Fibroblast of skin of back (primary cell): Measurements from ENCODE around the gene IQSEC2.

Source experiments
- DNase-seq: peaks from one replicate; pipeline ENCODE4 v3.0.0-alpha.2; 2013

The IQSEC2 gene

DNA sequence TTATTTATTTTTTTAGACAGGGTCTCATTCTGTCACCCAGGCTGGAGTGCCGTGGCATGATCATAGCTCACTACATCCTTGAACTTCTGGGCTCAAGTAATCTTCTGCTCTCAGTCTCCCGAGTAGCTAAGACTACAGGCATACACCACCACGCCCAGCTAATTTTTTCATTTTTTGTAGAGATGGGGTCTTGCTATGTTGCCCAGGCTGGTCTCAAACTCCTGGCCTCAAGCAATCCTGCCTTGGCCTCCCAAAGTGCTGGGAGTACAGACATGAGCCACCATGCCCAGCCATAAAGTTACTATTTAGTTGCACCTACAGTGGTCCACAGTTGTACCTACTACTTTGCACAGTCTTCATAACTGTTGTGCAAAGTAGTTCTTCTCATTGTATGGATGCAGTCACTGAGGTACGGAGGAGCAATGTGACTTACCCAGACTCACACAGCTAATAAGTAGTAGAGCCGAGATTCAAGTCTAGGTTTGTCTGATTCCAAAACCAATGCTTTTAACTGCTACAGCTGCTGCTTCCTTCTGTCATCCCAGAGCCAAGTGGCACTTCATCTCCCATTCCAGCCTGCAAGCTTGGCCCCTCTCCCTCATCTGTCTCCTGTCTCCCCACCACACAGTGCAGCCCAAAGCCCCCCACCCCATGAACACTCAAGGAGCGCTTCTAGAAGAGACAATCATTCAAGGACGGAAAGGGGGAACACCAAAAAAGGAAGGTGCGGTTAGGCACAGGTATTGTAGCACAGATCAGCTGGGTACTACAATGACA, 24.0 kb upstream of the IQSEC2 start:
- no peak for DNase-seq

DNA sequence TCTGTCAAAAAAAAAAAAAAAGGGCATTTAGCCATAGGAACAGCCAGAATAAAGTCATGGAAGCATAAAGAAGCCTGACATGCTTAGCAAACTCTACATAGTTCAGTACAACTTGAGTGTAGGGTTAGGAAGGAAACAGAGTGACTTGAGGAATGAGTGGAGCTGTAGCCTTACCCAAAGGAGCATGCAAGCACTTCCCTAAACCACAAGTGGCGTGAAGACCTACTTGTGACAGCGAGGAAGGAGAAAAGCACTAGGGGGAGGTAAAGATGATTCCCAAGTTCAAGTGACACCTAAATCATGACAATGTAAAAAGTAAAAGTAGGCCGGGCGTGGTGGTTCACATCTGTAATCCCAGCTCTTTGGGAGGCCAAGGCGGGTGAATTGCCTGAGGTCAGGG, 21.8 kb upstream of the IQSEC2 start:
- no peak for DNase-seq

DNA sequence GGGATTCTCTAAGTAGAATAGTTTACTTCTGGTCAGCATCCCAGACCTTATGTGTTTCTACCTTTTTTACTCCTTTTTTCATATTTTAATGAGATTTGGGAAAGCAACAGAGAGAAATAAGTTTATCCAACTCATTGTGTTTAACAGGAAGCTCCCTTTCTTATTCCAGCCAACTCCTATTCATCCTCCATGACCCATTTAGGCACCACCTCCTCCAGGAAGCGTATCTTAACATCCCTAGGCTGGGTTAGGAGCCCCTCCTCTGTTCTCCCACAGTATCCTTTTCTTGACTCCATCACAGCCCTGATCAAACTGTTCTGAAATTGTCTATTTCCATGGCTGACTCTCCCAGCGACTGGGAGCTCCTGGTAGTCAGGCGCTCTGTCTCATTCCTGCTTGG, 18.8 kb upstream of the IQSEC2 start:
- DNase-seq: no peak

DNA sequence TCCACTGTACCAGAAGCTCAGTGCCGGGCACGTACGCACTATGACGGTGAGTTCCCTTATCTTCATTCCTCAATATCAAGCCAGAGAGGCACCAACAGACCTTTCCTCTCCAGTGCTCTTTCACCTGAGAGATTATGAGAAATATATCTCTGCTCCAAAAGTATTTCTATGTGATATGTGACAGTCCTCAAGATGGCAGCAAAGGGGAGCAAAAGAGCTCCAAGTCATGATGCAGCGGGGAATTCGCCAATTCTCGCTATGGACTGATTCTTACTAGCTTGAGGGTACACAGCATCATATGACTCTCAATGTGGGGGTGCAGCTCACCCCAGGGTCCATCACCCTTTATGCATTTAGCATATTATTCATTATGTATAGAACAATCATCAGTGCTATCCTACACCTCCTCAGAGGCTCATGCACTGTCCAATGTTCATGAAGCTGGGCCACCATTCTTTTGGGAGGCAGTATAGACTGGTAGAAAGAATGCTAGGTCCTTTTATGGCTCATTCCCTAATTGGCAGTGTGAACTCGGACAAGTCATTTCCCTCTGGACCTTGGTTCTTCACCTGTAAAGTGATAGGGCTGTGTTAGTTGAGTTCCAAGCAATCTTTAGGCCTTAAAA, 12.8 kb upstream of the IQSEC2 start:
- no peak for DNase-seq

DNA sequence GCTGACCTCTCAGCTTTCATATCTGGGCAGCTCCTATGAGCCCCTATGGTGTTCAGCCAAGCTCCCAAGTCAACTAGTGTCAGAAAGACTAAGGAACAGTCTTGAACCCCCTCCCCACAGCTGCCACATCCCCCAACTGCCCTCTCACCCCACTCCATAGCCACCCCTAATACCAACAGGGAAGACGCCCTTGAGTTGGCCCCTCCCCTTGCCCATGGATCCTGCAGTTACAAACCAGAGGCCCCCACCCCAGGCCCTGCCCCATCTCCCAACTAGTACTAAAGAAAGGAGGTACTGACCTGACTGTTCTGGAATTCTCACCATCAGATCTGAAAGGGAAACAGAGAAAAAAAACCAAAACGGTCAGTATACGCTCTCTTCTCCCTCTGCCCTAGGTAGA, 10.2 kb upstream of the IQSEC2 start:
- DNase-seq: no peak

DNA sequence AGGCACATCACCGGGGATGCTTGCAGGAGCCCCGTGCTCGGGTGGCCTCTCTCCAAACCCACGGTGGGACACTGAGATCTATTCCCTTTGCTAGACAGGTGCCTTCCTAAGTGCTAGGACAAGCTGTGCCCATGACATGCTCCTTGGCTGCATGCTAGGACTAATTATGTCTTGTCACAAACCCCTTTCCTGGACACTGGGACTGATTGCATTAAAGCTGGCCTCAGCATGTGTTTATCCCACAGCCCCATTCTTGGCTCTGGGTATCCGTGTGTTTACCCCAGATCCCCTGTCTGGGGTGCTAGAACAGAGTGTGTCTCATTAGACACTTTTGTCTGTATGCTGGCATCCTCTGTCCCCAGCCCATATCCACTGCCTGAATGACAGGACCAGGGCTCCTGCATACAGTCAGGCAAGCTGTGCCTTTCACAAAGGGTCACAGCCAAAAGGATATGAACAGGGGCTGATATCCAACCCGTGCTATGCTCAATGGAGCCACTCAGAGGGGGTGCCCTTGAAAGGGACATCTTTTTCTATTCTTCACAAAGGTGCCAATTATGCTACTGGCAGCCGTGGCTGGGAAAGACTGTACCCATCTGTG, 9.2 kb upstream of the IQSEC2 start:
- no peak for DNase-seq

DNA sequence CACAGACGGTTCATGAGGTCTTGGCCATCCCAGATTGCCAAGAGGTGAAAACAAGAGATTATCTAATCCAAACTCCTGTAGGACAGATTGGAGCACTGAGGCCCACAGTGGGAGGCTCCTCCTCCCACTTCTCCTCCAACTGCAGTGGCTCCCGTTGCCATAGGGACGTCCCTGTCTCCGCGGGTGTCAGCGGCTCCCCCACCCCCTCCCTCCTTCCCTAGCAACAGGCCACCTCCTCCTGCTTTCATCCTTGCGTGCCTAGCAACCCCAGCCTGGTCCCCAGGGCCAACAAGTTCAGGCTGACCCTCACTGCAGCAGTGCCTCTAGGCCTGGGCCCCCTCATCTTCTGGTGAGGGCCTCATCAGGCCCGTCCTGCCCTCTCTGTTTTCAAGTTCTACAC, 6.8 kb upstream of the IQSEC2 start:
- peak; percentile 25 for DNase-seq

DNA sequence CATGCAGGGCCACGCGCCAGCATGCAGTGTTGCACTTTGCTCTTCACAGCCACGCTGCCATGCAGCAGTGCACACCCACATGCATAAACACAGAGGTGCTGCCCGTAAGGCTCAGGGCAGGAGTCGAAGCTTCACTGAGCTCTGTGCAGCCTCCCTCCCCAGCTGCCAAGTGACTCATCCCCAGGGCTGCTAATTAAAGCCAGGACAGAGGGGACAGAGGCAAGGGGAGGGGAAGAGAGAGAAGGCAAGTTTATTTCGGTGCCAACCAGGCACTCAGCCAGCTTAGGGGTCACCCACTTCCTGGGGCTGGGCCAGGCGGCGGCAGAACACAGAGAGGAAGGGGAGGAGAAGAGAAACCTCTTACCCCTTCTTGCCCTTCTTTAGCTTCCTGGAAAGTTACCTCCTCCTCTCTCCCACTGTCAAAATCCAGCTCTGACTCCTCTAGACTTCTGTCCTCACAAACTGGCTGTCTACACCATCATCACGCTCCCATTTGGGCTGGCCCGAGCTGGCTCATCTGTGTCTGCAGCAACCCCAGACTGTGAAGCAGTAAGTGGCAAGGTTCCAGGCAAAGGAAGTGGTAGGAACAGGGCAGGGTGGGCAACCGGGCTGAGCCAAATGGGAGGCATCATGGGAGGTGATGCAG, 6.2 kb upstream of the IQSEC2 start:
- DNase-seq: peak; percentile 80

DNA sequence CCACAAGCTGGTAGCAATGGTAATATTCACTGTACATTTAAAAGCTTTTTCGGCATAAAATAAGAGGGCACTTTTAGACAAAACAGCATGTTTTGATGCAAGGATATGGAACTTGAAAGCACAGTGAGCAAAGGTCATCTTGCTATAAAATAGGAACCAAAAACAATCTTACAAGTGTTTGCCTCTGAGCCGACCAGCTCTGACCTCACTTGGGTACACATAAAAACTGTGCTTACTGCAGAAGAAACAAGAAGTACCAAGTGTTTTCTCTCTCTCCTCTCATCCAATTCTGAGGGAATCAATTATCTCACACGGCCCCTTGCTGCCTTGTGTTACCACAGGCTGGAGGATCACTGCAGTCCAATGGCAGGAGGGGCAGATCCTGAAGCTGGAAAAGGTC, 4.8 kb upstream of the IQSEC2 start:
- DNase-seq: no peak

DNA sequence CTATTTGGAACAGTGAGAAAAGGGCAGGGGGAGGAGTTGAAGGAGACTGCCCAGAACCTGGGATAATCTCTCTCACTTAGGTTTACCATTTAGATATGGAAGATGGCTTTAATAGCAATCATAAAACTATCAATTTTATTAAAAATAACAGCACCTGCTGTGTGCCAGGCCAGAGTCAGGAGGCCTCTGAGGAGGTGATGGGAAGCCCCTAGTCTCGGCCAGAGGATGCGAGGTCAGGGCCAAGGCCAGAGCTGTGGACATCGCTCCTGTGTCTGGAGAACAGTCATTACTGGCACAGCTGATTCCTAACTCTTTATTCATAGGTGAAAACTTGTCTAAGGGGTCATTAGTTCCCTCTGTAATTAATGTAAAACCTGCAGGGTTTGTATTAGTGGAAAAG, 4.2 kb upstream of the IQSEC2 start:
- DNase-seq: no peak

DNA sequence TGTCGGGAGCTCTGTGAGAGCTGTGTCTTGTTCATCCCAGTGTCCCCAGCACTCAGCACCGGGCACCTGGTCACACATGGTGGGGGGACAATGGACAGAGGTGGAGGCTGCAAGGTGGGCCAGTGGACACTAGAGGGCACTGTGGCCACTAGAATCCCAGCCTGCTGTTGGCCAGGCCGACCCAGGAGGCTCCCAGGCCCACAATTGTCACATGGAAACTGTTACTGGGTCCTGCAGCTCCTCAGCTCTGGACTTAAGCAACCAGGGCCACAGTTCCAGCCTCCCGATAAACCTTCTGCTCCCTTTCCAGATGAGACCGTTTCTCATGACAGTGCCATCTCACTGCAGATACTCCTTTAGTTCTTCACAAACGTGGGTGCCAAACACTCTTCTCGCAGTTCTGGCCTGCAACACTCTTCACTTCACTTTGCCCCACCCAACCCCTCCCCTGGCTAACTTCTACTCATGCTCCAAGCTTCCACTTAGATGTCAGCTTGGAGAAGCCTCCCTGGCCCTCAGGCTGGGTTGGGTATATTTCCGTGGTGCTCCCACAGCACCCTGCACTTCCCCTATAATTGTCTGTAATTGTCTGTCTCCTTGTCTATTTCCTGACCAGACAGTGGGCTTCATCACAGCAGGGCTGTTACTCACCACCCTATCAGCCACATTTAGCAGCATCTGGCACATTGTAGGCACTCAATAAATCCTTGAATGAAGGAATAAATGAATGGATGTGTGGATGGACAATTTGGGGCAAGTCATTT, 3.5 kb upstream of the IQSEC2 start:
- DNase-seq: peak; percentile 34

DNA sequence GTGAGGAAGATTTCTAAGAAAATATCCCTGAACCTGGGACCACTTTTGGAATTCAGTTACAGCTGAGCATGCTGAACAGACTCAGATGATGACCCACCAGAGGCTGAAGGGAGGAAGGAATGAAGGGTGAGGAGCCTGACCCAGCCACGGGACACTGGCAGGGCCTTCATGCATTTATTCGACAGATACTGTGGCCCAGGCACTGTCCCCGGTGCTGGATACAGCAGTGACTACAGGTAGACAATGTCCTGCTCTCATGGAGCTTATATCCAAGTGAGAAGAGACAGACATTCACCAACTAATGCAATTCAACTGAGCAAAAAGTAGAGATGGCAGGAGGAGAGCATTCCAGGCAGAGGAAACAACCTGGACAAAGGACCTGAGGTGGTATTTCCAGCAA, 2.2 kb upstream of the IQSEC2 start:
- no peak for DNase-seq

DNA sequence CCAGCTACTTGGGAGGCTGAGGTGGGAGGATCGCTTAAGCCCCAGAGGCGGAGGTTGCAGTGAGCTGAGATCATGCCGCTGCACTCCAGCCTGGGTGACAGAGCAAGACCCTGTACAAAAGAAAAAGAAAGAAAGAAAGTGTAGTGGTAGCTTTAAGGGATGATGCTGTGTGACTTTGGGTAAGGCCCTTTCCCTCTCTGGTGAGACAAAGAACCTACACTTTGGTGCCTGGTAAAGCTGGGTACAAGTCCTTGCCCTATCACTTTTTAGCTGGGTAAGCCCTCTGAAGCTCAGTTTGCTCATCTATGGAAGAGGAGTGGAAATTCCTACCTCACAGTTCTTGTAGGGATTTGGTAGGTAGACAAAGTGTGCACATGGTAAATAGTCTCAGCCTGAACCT, 1.7 kb upstream of the IQSEC2 start:
- DNase-seq: no peak

DNA sequence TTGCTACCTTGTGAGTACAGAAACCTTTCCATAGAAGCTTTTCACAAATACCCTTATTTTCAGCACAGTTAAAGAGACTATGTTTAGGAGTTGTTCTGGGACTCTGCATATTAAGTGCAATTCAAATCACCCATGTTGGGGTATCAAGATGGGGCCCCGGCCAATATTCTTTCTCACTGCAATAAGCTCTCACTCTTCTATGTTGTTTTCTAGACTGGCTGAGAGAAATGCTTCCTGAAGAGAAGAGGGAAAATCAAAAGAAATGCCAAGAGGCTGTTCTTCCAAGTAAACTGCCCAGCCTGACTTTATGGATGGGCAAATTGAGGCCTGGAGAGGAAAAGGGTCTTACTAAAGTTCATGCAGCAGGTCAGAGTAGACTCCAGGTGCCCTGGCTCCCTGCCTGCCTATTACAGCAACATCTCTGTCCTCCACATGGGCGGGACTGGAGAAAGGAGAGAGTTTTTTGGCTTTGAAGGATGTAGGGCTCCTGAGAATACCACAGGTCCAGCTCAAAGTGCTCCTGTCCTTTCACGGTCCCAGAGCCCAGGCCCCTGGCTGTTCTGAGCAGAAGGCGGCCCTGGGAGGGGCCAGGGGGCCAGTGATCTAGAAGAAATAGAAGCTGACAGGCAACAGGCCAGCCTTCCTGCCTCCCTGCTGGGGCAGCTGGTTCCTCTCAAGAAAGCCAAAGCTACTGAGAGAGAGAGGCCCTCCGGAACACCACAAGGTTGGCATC, 745 bp upstream of the IQSEC2 start:
- no peak for DNase-seq

DNA sequence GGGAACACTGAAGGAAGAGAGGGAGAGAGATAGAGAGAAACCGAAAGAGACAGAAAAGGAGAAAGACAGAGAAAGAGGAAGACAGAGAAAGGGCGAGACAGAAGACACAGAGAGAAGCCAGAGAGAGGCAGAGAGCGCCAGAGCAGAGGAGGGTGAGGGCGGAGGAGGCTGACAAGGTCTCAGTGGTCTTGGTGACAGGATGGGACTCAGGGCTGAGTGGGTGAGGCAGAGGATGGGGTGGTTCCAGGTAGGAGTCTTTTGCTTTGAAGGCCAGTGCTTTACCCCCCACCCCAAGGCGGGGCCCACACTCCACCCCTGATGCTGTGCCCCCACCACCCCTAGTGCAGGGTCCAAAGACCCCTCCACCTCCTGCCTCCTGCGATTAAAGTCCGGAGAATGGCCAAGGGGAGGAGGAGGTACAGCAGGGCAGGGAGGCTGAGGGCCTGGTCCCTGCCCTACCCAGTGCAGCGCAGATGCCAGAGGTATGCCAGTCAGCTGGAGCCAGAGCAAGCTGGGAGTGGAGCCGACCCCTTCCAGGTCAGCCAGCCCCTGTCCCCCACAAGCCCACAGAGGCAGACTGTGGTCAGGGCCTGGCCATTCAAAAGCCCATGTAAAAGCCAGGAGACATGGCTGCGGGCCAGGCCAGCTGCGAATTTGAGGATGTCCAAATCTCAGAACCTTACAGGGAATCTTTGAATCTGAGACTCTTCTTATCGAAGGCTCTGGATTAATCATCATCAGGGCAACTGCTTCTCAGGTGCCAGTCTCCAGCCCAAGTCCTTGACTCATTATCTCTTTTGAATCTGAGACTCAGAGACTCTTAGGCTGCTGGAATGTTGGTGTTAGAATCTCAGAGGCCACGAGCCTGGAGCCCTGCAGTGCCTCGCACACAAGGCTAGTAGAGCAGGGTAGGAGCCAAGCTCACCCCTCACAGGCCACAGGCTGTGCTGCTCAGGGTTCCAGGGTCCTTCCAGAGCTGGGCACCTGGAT, 758 bp downstream of the IQSEC2 start:
- peak; percentile 52 for DNase-seq

DNA sequence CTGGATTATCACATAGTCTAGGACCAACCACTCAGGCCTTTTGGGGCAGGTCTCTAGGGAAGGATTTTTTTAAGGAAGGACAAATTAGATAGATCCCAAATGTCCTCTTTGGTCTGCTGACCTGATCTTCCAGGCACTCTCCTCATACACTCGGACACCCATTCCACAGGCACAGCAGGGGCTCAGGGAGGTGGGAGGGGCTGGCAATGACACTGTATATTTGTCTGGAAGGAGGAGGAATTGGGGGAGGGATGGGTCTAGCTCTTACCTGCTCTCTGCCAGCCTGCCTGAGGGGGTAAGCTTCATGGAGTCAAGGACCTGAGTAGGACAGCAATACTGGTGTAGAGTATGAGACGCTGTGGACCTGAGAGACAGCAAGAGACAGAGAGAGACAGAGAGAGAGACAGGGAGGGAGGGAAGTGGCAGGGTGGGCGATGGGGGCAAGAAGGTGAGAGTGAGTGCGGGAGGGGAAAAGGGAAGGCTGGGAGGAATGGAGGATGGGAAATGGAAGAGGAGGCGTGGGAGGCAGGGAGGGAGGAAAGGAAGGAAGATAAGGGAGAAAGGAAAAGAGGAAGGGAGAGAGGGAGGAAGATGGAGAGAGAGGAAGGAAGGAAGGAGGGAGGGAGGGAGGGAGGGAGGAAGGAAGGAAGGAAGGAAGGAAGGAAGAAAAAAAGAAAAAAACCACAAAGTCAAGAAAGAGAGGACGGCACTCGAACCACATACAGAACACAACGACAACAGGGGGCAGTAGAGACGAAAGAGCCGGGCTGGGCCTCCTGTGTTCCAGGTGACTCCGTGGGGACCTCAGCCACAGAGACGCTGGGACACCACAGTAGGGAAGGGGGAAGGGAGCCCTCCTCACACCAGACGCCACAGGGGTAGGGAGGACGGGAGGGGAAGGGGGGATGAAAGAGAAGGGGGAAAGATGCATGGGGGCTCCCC, 1.8 kb downstream of the IQSEC2 start:
- no peak for DNase-seq

DNA sequence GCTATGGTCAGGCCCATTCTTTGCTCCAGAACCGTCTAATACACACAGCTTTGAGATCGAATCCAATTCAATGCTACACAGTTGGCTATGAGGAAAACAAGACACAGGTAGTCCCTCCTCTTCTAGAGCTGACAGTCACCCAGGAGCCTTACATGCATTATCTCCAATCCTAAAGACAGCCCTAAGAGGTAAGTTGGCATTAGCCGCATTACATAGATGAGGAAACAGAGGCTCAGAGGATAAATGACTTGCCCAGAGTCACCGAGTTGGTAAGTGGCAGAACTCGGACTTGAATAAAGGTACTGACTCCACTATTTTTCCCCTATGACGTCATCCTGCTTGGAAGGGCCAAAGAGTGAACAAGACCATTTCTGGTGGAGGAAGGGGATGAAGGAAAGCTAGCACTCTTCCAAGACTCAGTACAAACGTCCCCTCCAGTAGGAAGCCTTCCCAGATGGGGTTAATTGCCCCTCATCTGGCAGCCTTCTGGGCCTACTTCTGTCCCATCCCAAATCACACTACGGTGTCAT, 8.5 kb downstream of the IQSEC2 start:
- no peak for DNase-seq

DNA sequence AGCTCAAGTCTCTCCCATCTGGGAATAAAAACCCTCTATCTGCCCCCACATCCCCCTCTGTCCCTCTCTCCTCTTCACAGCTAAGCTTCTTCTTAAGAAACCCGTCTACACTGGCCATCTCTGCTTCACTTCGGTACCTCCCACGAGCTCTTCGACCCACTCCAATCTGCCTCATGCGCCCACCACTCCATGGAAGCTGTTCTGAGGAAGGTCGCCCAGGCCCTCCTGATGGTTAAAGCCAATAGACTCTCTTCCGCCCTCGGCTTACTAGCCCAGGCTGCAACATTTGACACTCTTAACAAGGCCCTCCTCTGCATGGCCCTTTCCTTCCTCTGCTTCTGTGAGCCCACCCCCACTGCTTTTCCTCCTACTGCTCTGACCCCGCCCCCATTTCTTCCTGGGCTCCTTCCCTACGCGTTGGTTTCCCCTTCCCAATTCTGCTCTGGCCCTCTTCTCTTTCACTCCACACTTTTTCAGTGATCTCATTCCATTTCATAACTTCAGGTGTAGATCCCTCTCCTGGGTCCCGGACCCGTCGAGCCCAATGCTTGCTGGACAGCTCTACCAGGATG, 11.8 kb downstream of the IQSEC2 start:
- DNase-seq: no peak

DNA sequence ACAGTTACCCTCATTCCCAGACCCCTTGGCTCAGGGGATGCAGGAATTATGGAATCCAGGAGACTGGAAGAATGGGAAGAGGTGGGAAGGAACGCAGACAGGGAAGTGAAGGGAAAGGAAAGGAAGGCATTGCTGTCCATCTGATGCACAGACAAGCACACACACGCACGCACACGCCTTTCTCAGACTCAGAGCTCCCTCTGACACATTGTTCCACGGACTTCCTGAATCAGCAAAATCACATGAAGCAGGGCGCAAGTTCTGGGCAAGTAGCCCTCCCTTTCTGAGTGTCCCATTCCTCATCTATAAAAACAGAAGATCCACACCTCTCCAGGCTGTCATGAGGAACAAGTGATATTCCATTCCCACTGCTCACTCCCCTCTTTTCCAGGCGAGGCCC, 13.2 kb downstream of the IQSEC2 start:
- no peak for DNase-seq
